Hepatocyte (in vitro differentiated cells): ENCODE measurements around the gene SGK2. TPM values are rescaled to one million over a fixed set of nuclear protein-coding genes. Genes with fewer than 3 reads are reported as not detected.

ENCODE experiments used
- DNase-seq: peaks from one replicate; pipeline ENCODE4 v3.0.0-alpha.2; 2016; ENCODE audit warnings: low spot score
- H2AFZ ChIP-seq: fragments of 200-600 bp; sonication (generic); 2 replicates; pipeline ENCODE4 v1.6.0; 2016; ENCODE audit warnings: antibody characterized with exemption, mild to moderate bottlenecking
- H3K27ac ChIP-seq: fragments of 200-600 bp; sonication (generic); 2 replicates; pipeline ENCODE4 v1.5.1; 2016; ENCODE audit warnings: mild to moderate bottlenecking
- H3K27me3 ChIP-seq: fragments of 200-600 bp; sonication (generic); 2 replicates; pipeline ENCODE4 v1.6.1; 2016
- H3K36me3 ChIP-seq: fragments of 200-600 bp; sonication (generic); replicated peaks from 2 replicates; pipeline ENCODE4 v1.5.1; 2016; ENCODE audit warnings: low read depth; ENCODE audit not compliant: insufficient read depth
- H3K4me1 ChIP-seq: fragments of 200-600 bp; sonication (generic); 2 replicates; pipeline ENCODE4 v1.5.1; 2016; ENCODE audit warnings: mild to moderate bottlenecking, moderate library complexity; ENCODE audit not compliant: insufficient read depth
- H3K4me2 ChIP-seq: fragments of 200-600 bp; sonication (generic); 2 replicates; pipeline ENCODE4 v1.6.0; 2016
- H3K4me3 ChIP-seq: fragments of 200-600 bp; sonication (generic); 2 replicates; pipeline ENCODE4 v1.5.1; 2016; ENCODE audit warnings: mild to moderate bottlenecking
- H3K79me2 ChIP-seq: fragments of 200-600 bp; sonication (generic); 2 replicates; pipeline ENCODE4 v1.6.0; 2017; ENCODE audit warnings: mild to moderate bottlenecking
- H3K9me2 ChIP-seq: fragments of 200-600 bp; sonication (generic); replicated peaks from 2 replicates; pipeline ENCODE4 v1.6.0; 2017; ENCODE audit warnings: mild to moderate bottlenecking; ENCODE audit not compliant: insufficient read depth
- H3K9me3 ChIP-seq: fragments of 200-600 bp; sonication (generic); 2 replicates; pipeline ENCODE4 v1.5.1; 2016; ENCODE audit warnings: low read depth, mild to moderate bottlenecking
- H4K20me1 ChIP-seq: fragments of 200-600 bp; sonication (generic); 2 replicates; pipeline ENCODE4 v1.6.0; 2016; ENCODE audit warnings: mild to moderate bottlenecking; ENCODE audit not compliant: insufficient read depth, poor library complexity, severe bottlenecking
- EZH2 ChIP-seq: fragments of 200-600 bp; sonication (generic); IDR thresholded peaks from 2 replicates; pipeline ENCODE4 v1.6.1; 2016; ENCODE audit warnings: antibody characterized with exemption, mild to moderate bottlenecking, borderline replicate concordance
- EZH2phosphoT487 ChIP-seq: fragments of 200-600 bp; sonication (generic); IDR thresholded peaks from one replicate; pipeline ENCODE4 v1.6.1; 2018; ENCODE audit warnings: antibody characterized with exemption, mild to moderate bottlenecking, low read depth, moderate library complexity; ENCODE audit not compliant: unreplicated experiment, severe bottlenecking
- WGBS: methylation state at CpG from one replicate; pipeline ENCODE4 v1.1.6; 2016; ENCODE audit warnings: low lambda C conversion rate; ENCODE audit errors: missing lambda C conversion rate; 5-methylcytosine and 5-hydroxymethylcytosine counted together
- polyA plus RNA-seq: library from polyadenylated mRNA; unstranded; fragments of >200 nt; fragmentation: Nextera tagmentation; extraction: Ambion mirVana; gene quantifications from 2 replicates; pipeline ENCODE4 v1.2.1, GENCODE V29; 2016
- total RNA-seq: library from RNA; depleted of rRNA; stranded (reverse); fragments of >200 nt; gene quantifications from 2 replicates; pipeline ENCODE4 v1.2.3, GENCODE V29; 2014
- TF ChIP-seq, protein P1 (sequence below): fragments of 200-600 bp; sonication (generic); IDR thresholded peaks from 2 replicates; pipeline ENCODE4 v1.5.1; 2016; ENCODE audit warnings: antibody characterized with exemption, mild to moderate bottlenecking; ENCODE audit not compliant: poor library complexity

SGK2 gene
- total and polyA plus RNA-seq, 2 experiments from 2014 or later = 12.5 to 21.2 TPM

GRCh38 chr20:43513931-43514647 is 44.7 kb upstream of the SGK2 start:
- no peaks in the 10 kb centered on the region for H3K4me1 ChIP-seq
- H3K36me3 ChIP-seq = no peaks in the 10 kb centered on the region
- H3K27me3 ChIP-seq = no peaks in the 10 kb centered on the region
- H3K9me3 ChIP-seq = no peaks in the 10 kb centered on the region
- H3K9me2 ChIP-seq = no peaks in the 10 kb centered on the region
- no peaks in the 10 kb centered on the region for H3K79me2 ChIP-seq
- peak overlapping the region; percentile 25 for H3K4me3 ChIP-seq
- peak; percentile 99 for DNase-seq
- H2AFZ ChIP-seq = peak overlapping the region; percentile 49
- TF ChIP-seq, protein P1, sequence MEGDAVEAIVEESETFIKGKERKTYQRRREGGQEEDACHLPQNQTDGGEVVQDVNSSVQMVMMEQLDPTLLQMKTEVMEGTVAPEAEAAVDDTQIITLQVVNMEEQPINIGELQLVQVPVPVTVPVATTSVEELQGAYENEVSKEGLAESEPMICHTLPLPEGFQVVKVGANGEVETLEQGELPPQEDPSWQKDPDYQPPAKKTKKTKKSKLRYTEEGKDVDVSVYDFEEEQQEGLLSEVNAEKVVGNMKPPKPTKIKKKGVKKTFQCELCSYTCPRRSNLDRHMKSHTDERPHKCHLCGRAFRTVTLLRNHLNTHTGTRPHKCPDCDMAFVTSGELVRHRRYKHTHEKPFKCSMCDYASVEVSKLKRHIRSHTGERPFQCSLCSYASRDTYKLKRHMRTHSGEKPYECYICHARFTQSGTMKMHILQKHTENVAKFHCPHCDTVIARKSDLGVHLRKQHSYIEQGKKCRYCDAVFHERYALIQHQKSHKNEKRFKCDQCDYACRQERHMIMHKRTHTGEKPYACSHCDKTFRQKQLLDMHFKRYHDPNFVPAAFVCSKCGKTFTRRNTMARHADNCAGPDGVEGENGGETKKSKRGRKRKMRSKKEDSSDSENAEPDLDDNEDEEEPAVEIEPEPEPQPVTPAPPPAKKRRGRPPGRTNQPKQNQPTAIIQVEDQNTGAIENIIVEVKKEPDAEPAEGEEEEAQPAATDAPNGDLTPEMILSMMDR = peak; percentile 29
- TF ChIP-seq EZH2 = no peak
- 43% methylated on average over 36 of the region's 39 CpGs for WGBS
- H3K27ac ChIP-seq = peak overlapping the region; percentile 70
- H4K20me1 ChIP-seq = no peaks in the 10 kb centered on the region
- peak overlapping the region; percentile 77 for H3K4me2 ChIP-seq

DNA sequence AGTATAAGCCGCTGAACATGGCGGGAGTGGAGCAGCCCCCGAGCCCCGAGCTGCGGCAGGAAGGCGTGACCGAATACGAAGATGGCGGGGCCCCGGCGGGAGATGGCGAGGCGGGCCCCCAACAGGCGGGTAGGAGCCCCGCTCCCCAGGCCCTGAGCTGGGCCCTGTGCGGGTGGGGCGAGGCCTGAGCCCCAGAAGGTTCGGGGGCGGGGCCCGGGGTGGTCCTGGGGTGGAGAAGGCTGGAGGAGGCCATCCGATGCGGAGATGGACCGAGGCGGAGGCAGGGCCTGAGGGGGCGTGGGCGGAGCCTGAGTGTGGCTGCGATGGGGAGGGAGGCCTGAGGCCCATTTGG is 44.2 kb upstream of the SGK2 start:
- peak overlapping the region; percentile 49 for H2AFZ ChIP-seq
- H3K4me1 ChIP-seq = no peaks in the 10 kb centered on the region
- WGBS = 31% methylated on average over 16 of the region's 27 CpGs
- H4K20me1 ChIP-seq = no peaks in the 10 kb centered on the region
- TF ChIP-seq EZH2 (no peak), EZH2phosphoT487 (no peak)
- TF ChIP-seq, protein P1 = no peak
- H3K36me3 ChIP-seq = no peaks in the 10 kb centered on the region
- no peaks in the 10 kb centered on the region for H3K79me2 ChIP-seq
- peak overlapping the region; percentile 25 for H3K4me3 ChIP-seq
- peak overlapping the region; percentile 76 for H3K4me2 ChIP-seq
- H3K27ac ChIP-seq = peak overlapping the region; percentile 70
- peak; percentile 51 for DNase-seq
- no peaks in the 10 kb centered on the region for H3K9me3 ChIP-seq
- H3K9me2 ChIP-seq = no peaks in the 10 kb centered on the region
- H3K27me3 ChIP-seq = no peaks in the 10 kb centered on the region

- Histone ChIP-seq H3K4me1 (no peaks in the 10 kb centered on the region), H3K4me3 (no peak overlapping the region), H3K27ac (no peak overlapping the region), H3K27me3 (no peaks in the 10 kb centered on the region), H3K9me3 (no peaks in the 10 kb centered on the region), H3K4me2 (peak overlapping the region; percentile 76), H3K36me3 (no peaks in the 10 kb centered on the region), H3K9me2 (no peaks in the 10 kb centered on the region), H2AFZ (no peak overlapping the region), H3K79me2 (no peaks in the 10 kb centered on the region), H4K20me1 (no peaks in the 10 kb centered on the region)
- no peak for TF ChIP-seq EZH2
- WGBS = 94% methylated on average over 2 of the region's 2 CpGs
- no peak for DNase-seq
Measured at GRCh38 chr20:43515628-43516027, 43.2 kb upstream of the SGK2 start.

- H3K9me2 ChIP-seq = no peaks in the 10 kb centered on the region
- no peaks in the 10 kb centered on the region for H4K20me1 ChIP-seq
- DNase-seq = no peak
- H3K27me3 ChIP-seq = no peaks in the 10 kb centered on the region
- H3K4me2 ChIP-seq = no peak overlapping the region
- TF ChIP-seq EZH2 (no peak), EZH2phosphoT487 (no peak)
- TF ChIP-seq, protein P1 = no peak
- H3K4me1 ChIP-seq = no peaks in the 10 kb centered on the region
- WGBS = 100% methylated on average over 1 of the region's 1 CpG
- H2AFZ ChIP-seq = no peak overlapping the region
- no peak overlapping the region for H3K27ac ChIP-seq
- no peaks in the 10 kb centered on the region for H3K9me3 ChIP-seq
- H3K4me3 ChIP-seq = no peak overlapping the region
- H3K36me3 ChIP-seq = no peaks in the 10 kb centered on the region
- H3K79me2 ChIP-seq = no peaks in the 10 kb centered on the region
Measured at GRCh38 chr20:43516251-43516824, 42.5 kb upstream of the SGK2 start.
